A673 (cell line): ENCODE measurements around the gene ZNF644.

Experiments
- CTCF ChIP-seq: fragments of 300-800, 200-600 bp; sonication (generic); conservative IDR thresholded peaks from 2 replicates; pipeline ENCODE4 v1.5.1; 2017; ENCODE audit warnings: low read depth, mild to moderate bottlenecking, antibody characterized with exemption, low read length, moderate library complexity, mixed read lengths
- EZH2 ChIP-seq: fragments of 200-600 bp; sonication (generic); IDR thresholded peaks from 2 replicates; pipeline ENCODE4 v1.6.1; 2017; ENCODE audit warnings: borderline replicate concordance, low read depth, mild to moderate bottlenecking, mixed read lengths, antibody characterized with exemption, low read length; ENCODE audit not compliant: poor library complexity, severe bottlenecking

DNA sequence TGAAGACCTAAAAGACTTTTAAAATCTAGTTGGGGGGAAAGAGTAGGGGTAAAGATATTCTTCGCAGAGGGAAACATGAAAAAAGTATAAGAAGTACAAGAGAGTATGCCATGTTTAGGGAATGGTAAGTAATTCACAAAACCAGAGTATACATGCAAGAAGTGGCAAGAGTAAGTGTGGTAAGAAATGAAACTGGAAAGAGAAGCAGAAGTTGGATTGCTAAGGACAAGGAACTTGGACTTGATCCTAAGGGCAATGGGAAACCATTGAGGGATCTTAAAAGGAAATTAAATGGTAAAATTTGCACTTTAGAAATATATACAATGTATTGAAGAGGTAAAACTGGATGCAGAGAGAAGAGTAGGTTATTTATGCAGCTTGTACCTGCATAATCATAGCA lies 9.2 kb upstream of the ZNF644 start:
- TF ChIP-seq CTCF (no peak), EZH2 (no peak)
